HCT116 (cell line): Measurements from ENCODE around the gene LRCH1. TPM values are rescaled to one million over a fixed set of nuclear protein-coding genes. Genes with fewer than 3 reads are reported as not detected.

Experiments used
- ATAC-seq: fragments of 200-7000 bp; cut with Tn5 transposase; 2 replicates; pipeline ENCODE4 v1.9.1; 2020; ENCODE audit warnings: mild to moderate bottlenecking, moderate library complexity
- BruUV-seq: library from RNA; stranded (reverse); fragments of 400-500 nt; replicated peaks from 2 replicates; lab custom pipeline; 2021; lab: Mats Ljungman, UMichigan
- CTCF ChIA-PET: fragments of 300-600 bp; sonication (Branson Sonifier 250); formaldehyde crosslinking; loops from one replicate; lab custom pipeline; 2021; ENCODE audit warnings: antibody characterized with exemption; lab: Charles Lee
- POLR2A ChIA-PET: fragments of 300-600, 350-600 bp; sonication (Branson Sonifier 250); formaldehyde crosslinking; loops from one replicate; lab custom pipeline; 2021; ENCODE audit warnings: antibody characterized with exemption; lab: Charles Lee
- RAD21 ChIA-PET, 2 experiments: fragments of 300-600 bp; sonication (Branson Sonifier 250); formaldehyde crosslinking; loops; one replicate each; lab custom pipeline; 2023; ENCODE audit warnings: low total read pairs in 2 of 2; ENCODE audit not compliant: uncharacterized antibody in 2 of 2, unreplicated experiment in 2 of 2, low non-redundant PET in 1 of 2; lab: Charles Lee
- DNase-seq: peaks from one replicate; pipeline ENCODE4 v3.0.0-alpha.2; 2010; ENCODE audit warnings: low read depth, low spot score
- H2AFZ ChIP-seq: fragments of 200-600 bp; shearing (Covaris generic), sonication (generic); 2 replicates; pipeline ENCODE4 v1.6.1; 2017; ENCODE audit warnings: low read depth, mixed run types, mixed read lengths, antibody characterized with exemption, low read length; ENCODE audit not compliant: poor library complexity, severe bottlenecking
- H3K27ac ChIP-seq: 2 replicates; pipeline ENCODE4 v1.5.1; 2012; ENCODE audit warnings: low read depth, low read length
- H3K27me3 ChIP-seq: fragments of 200-600 bp; sonication (generic); 2 replicates; pipeline ENCODE4 v1.6.1; 2016; ENCODE audit warnings: mixed run types, low read length, mixed read lengths; ENCODE audit not compliant: insufficient read depth
- H3K36me3 ChIP-seq, 2 experiments: fragments of 200-500 bp in 1 of 2; fragments of 200-600 bp in 1 of 2; sonication (Bioruptor generic) in 1 of 2; sonication (generic) in 1 of 2; 2 replicates each; pipeline versions ENCODE4 v1.5.1 to v1.6.1; 2014 to 2016; ENCODE audit warnings: low read length in 2 of 2, inconsistent platforms in 1 of 2, mixed read lengths in 1 of 2, mixed run types in 1 of 2; ENCODE audit not compliant: insufficient read depth in 2 of 2, control insufficient read depth in 1 of 2
- H3K4me1 ChIP-seq, 2 experiments: fragments of 200-600 bp in 1 of 2; sonication (generic) in 1 of 2; 2 replicates each; pipeline versions ENCODE4 v1.5.1 to v1.6.1; 2012 to 2017; ENCODE audit warnings: low read length in 2 of 2, inconsistent platforms in 1 of 2, mild to moderate bottlenecking in 1 of 2, mixed read lengths in 1 of 2, mixed run types in 1 of 2, moderate library complexity in 1 of 2; ENCODE audit not compliant: insufficient read depth in 2 of 2, control insufficient read depth in 1 of 2
- H3K4me2 ChIP-seq: fragments of 200-600 bp; sonication (generic); 2 replicates; pipeline ENCODE4 v1.6.1; 2017; ENCODE audit warnings: mixed run types, low read length, mixed read lengths
- H3K4me3 ChIP-seq, 2 experiments: fragments of 200-600 bp in 1 of 2; sonication (generic) in 1 of 2; replicated peaks in 1 of 2; 2 replicates each; pipeline ENCODE4 v1.5.1; 2011 to 2016; ENCODE audit warnings: low read length in 2 of 2, control low read depth in 1 of 2, low read depth in 1 of 2, mild to moderate bottlenecking in 1 of 2, mixed read lengths in 1 of 2, mixed run types in 1 of 2
- H3K79me2 ChIP-seq: fragments of 200-600 bp; sonication (generic); 2 replicates; pipeline ENCODE4 v1.6.1; 2017; ENCODE audit warnings: mild to moderate bottlenecking, mixed run types, low read length, moderate library complexity, mixed read lengths; ENCODE audit not compliant: insufficient read depth
- H3K9ac ChIP-seq: fragments of 200-600 bp; sonication (generic); 2 replicates; pipeline ENCODE4 v1.6.1; 2016; ENCODE audit warnings: low read length, mixed read lengths
- H3K9me2 ChIP-seq: fragments of 200-600 bp; sonication (generic), shearing (Covaris generic); 2 replicates; pipeline ENCODE4 v1.6.1; 2017; ENCODE audit warnings: mixed run types, mild to moderate bottlenecking, moderate library complexity; ENCODE audit not compliant: insufficient read depth
- H3K9me3 ChIP-seq, 2 experiments: fragments of 200-500 bp in 1 of 2; fragments of 200-600 bp in 1 of 2; sonication (Bioruptor generic) in 1 of 2; sonication (generic) in 1 of 2; 2 replicates each; pipeline ENCODE4 v1.6.1; 2014 to 2017; ENCODE audit warnings: low read length in 2 of 2, mixed read lengths in 2 of 2, inconsistent platforms in 1 of 2, low read depth in 1 of 2, mild to moderate bottlenecking in 1 of 2, mixed run types in 1 of 2, moderate library complexity in 1 of 2; ENCODE audit not compliant: control insufficient read depth in 1 of 2, insufficient read depth in 1 of 2
- H4K20me1 ChIP-seq: fragments of 200-600 bp; sonication (generic), shearing (Covaris generic); 2 replicates; pipeline ENCODE4 v1.6.1; 2017; ENCODE audit warnings: mixed run types, mild to moderate bottlenecking, moderate library complexity; ENCODE audit not compliant: insufficient read depth
- ATF3 ChIP-seq: IDR thresholded peaks from 2 replicates; pipeline ENCODE4 v1.6.1; 2012
- CBX3 ChIP-seq: IDR thresholded peaks from 2 replicates; pipeline ENCODE4 v1.6.1; 2012; ENCODE audit warnings: low read depth
- CEBPB ChIP-seq: IDR thresholded peaks from 2 replicates; pipeline ENCODE4 v1.6.1; 2012; ENCODE audit warnings: low read depth
- ELF1 ChIP-seq: IDR thresholded peaks from 2 replicates; pipeline ENCODE4 v1.6.1; 2012; ENCODE audit warnings: low read depth, borderline replicate concordance
- EZH2 ChIP-seq: fragments of 200-600 bp; sonication (generic); IDR thresholded peaks from 2 replicates; pipeline ENCODE4 v1.6.1; 2017; ENCODE audit warnings: antibody characterized with exemption, mixed run types
- EZH2phosphoT487 ChIP-seq: fragments of 200-600 bp; IDR thresholded peaks from 2 replicates; pipeline ENCODE4 v1.6.1; 2018; ENCODE audit warnings: antibody characterized with exemption, borderline replicate concordance
- FOSL1 ChIP-seq: IDR thresholded peaks from 2 replicates; pipeline ENCODE4 v1.6.1; 2012; ENCODE audit warnings: low read depth
- MAX ChIP-seq: IDR thresholded peaks from 2 replicates; pipeline ENCODE4 v1.6.1; 2012
- POLR2AphosphoS5 ChIP-seq: IDR thresholded peaks from 2 replicates; pipeline ENCODE4 v1.6.1; 2011; ENCODE audit warnings: mild to moderate bottlenecking, low read depth, low read length, moderate library complexity
- RAD21 ChIP-seq: IDR thresholded peaks from 2 replicates; pipeline ENCODE4 v1.6.1; 2012; ENCODE audit warnings: low read depth, mild to moderate bottlenecking
- SP1 ChIP-seq: IDR thresholded peaks from 2 replicates; pipeline ENCODE4 v1.6.1; 2012; ENCODE audit warnings: low read depth
- SRF ChIP-seq: IDR thresholded peaks from 2 replicates; pipeline ENCODE4 v1.6.1; 2012; ENCODE audit warnings: low read depth
- TCF7L2 ChIP-seq: IDR thresholded peaks from 2 replicates; pipeline ENCODE4 v1.7.0; 2011; ENCODE audit warnings: borderline replicate concordance, inconsistent platforms; ENCODE audit not compliant: insufficient read depth, insufficient read length; ENCODE audit errors: extremely low read depth
- ZFX ChIP-seq: fragments of 450-650 bp; IDR thresholded peaks from 2 replicates; pipeline ENCODE4 v1.6.1; 2017
- ZNF274 ChIP-seq: fragments of 200-500 bp; sonication (Bioruptor generic); IDR thresholded peaks from 2 replicates; pipeline ENCODE4 v1.6.1; 2014; ENCODE audit warnings: mild to moderate bottlenecking, low read depth, low read length, inconsistent platforms
- intact Hi-C: fragments of 100-400 bp; cut with micrococcal nuclease; formaldehyde crosslinking; loops from 2 replicates; pipeline ENCODE4 v1.10.0; 2022
- total RNA-seq: library from RNA; stranded (reverse); gene quantifications from one replicate; pipeline ENCODE4 v1.2.1, GENCODE V29; 2021; ENCODE audit not compliant: unreplicated experiment
- TF ChIP-seq, protein P1 (sequence below): IDR thresholded peaks from 2 replicates; pipeline ENCODE4 v1.6.1; 2011; ENCODE audit warnings: mild to moderate bottlenecking, low read length, moderate library complexity; ENCODE audit not compliant: insufficient replicate concordance; ENCODE audit errors: extremely low read depth
- TF ChIP-seq, protein P2 (sequence below), 3 experiments: fragments of 200-600 bp in 1 of 3; sonication (generic) in 1 of 3; IDR thresholded peaks in 2 of 3; conservative IDR thresholded peaks in 1 of 3; 2 replicates each; pipeline ENCODE4 v1.5.1; 2012 to 2017; ENCODE audit warnings: low read depth in 2 of 3, low read length in 2 of 3, antibody characterized with exemption in 1 of 3, borderline replicate concordance in 1 of 3, control low read depth in 1 of 3, mild to moderate bottlenecking in 1 of 3, mixed read lengths in 1 of 3, mixed run types in 1 of 3, moderate library complexity in 1 of 3; ENCODE audit not compliant: insufficient read depth in 1 of 3

LRCH1 gene
- total RNA-seq, 1 experiment from 2014 or later, result 15.6 TPM

DNA sequence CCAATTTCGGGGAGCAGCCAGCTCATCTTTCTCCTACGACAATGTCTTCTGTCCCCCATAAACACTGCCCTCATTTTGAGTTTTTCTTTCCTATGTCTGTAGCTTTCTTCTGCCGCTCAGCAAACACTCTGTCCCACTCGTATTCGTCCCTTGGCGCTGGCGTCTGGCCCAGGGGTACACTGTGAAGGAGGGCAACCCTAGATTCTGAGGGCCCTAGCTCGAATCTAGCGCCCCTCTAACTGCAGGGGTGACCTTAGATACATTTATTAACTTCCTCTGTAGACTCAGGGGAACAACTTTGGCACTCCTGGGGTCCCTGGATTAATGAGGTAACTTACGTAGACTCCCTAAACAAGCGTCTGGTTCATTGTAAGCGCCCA lies 677 bp upstream of the LRCH1 start (continued):
- no peak for TF ChIP-seq SP1
- TF ChIP-seq, protein P1, sequence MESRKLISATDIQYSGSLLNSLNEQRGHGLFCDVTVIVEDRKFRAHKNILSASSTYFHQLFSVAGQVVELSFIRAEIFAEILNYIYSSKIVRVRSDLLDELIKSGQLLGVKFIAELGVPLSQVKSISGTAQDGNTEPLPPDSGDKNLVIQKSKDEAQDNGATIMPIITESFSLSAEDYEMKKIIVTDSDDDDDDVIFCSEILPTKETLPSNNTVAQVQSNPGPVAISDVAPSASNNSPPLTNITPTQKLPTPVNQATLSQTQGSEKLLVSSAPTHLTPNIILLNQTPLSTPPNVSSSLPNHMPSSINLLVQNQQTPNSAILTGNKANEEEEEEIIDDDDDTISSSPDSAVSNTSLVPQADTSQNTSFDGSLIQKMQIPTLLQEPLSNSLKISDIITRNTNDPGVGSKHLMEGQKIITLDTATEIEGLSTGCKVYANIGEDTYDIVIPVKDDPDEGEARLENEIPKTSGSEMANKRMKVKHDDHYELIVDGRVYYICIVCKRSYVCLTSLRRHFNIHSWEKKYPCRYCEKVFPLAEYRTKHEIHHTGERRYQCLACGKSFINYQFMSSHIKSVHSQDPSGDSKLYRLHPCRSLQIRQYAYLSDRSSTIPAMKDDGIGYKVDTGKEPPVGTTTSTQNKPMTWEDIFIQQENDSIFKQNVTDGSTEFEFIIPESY, result no peak
- TF ChIP-seq CBX3, result no peak

- Histone ChIP-seq H2AFZ (no peak overlapping the region), H3K4me1 (peaks cover 10 to 23% of the 10 kb centered on the region in 2 experiments; a peak in 3 of 4 replicates), H3K9me2 (no peaks in the 10 kb centered on the region), H4K20me1 (no peaks in the 10 kb centered on the region), H3K4me2 (peak overlapping the region; percentile 98), H3K9ac (peak overlapping the region; percentile 81), H3K27ac (peak overlapping the region; percentile 76), H3K4me3 (peak overlapping the region; percentile 88), H3K36me3 (no peaks in the 10 kb centered on the region), H3K27me3 (no peaks in the 10 kb centered on the region), H3K9me3 (no peaks in the 10 kb centered on the region), H3K79me2 (peaks cover 50% of the 10 kb centered on the region)
- RAD21 ChIA-PET, result interaction anchor here in 1 of 2 experiments (1.0 kb wide), 1 partner anchor 167 kb away, joined by 3 read pairs; no protein-coding TSS in a partner anchor
- POLR2A ChIA-PET, result no interaction called here
- DNase-seq (no peak), ATAC-seq (peak; percentile 15)
- CTCF ChIA-PET, result interaction anchor here (1.3 to 3.2 kb wide), 2 partner anchors 164 to 167 kb away, joined by 5 to 25 read pairs; no protein-coding TSS in a partner anchor
- intact Hi-C loops, result loop anchor here (5.0 kb wide), 1 partner anchor 49 kb away; no protein-coding TSS in a partner anchor
- no TSS peak for BruUV-seq
- TF ChIP-seq, protein P1, result no peak
- TF ChIP-seq SRF (no peak), MAX (no peak), EZH2 (no peak), CBX3 (no peak), CEBPB (no peak), TCF7L2 (no peak), ATF3 (no peak), FOSL1 (no peak), ZNF274 (no peak), RAD21 (no peak), POLR2AphosphoS5 (no peak), ZFX (no peak), ELF1 (no peak), EZH2phosphoT487 (no peak)
- TF ChIP-seq, protein P2, sequence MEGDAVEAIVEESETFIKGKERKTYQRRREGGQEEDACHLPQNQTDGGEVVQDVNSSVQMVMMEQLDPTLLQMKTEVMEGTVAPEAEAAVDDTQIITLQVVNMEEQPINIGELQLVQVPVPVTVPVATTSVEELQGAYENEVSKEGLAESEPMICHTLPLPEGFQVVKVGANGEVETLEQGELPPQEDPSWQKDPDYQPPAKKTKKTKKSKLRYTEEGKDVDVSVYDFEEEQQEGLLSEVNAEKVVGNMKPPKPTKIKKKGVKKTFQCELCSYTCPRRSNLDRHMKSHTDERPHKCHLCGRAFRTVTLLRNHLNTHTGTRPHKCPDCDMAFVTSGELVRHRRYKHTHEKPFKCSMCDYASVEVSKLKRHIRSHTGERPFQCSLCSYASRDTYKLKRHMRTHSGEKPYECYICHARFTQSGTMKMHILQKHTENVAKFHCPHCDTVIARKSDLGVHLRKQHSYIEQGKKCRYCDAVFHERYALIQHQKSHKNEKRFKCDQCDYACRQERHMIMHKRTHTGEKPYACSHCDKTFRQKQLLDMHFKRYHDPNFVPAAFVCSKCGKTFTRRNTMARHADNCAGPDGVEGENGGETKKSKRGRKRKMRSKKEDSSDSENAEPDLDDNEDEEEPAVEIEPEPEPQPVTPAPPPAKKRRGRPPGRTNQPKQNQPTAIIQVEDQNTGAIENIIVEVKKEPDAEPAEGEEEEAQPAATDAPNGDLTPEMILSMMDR (IDR thresholded peaks at IDR 0.05 in 2 of 3, conservative IDR thresholded peaks at IDR 0.05 in 1 of 3; ENCODE audit: borderline replicate concordance in 1 of 3, insufficient read depth in 1 of 3, low read depth in 2 of 3, low read length in 2 of 3), result no peak
Observed at GRCh38 chr13:46553521-46553885, 533 bp downstream of the LRCH1 start.
